Panc1 (cell line): ENCODE measurements around the gene RBBP5. TPM values are rescaled to one million over a fixed set of nuclear protein-coding genes. Genes with fewer than 3 reads are reported as not detected.

Experiments used
- ATAC-seq: fragments of 200-7000 bp; cut with Tn5 transposase; 2 replicates; pipeline ENCODE4 v1.9.1; 2020; ENCODE audit warnings: mild to moderate bottlenecking, moderate library complexity
- BruUV-seq: library from RNA; stranded (reverse); fragments of 400-500 nt; replicated peaks from 2 replicates; lab custom pipeline; 2021; lab: Mats Ljungman, UMichigan
- CTCF ChIA-PET: fragments of 300-600 bp; sonication (Branson Sonifier 250); formaldehyde crosslinking; loops from one replicate; lab custom pipeline; 2022; ENCODE audit warnings: antibody characterized with exemption; lab: Charles Lee
- POLR2A ChIA-PET: fragments of 300-600 bp; sonication (Branson Sonifier 250); formaldehyde crosslinking; loops from one replicate; lab custom pipeline; 2022; ENCODE audit warnings: antibody characterized with exemption; lab: Charles Lee
- DNase-seq: peaks from one replicate; pipeline ENCODE4 v3.0.0-alpha.2; 2010; ENCODE audit warnings: low read depth, low spot score
- H3K27ac ChIP-seq: 2 replicates; pipeline ENCODE4 v1.5.1; 2011; ENCODE audit warnings: mild to moderate bottlenecking, low read length, inconsistent platforms
- H3K27me3 ChIP-seq: fragments of 200-500 bp; sonication (Bioruptor generic); 2 replicates; pipeline ENCODE4 v1.6.0; 2014; ENCODE audit warnings: low read length, inconsistent platforms; ENCODE audit not compliant: control insufficient read depth, insufficient read depth
- H3K36me3 ChIP-seq: fragments of 200-500 bp; sonication (Bioruptor generic); 2 replicates; pipeline ENCODE4 v1.5.1; 2014; ENCODE audit warnings: inconsistent platforms, mild to moderate bottlenecking, low read length, moderate library complexity; ENCODE audit not compliant: control insufficient read depth, insufficient read depth
- H3K4me1 ChIP-seq: 2 replicates; pipeline ENCODE4 v1.5.1; 2011; ENCODE audit warnings: inconsistent platforms, mild to moderate bottlenecking, low read length, moderate library complexity; ENCODE audit not compliant: control insufficient read depth, insufficient read depth
- H3K4me3 ChIP-seq, 2 experiments: 2 replicates each; pipeline ENCODE4 v1.5.1; 2011 to 2012; ENCODE audit warnings: low read depth in 2 of 2, low read length in 2 of 2, mild to moderate bottlenecking in 2 of 2, inconsistent platforms in 1 of 2, moderate library complexity in 1 of 2
- H3K9me3 ChIP-seq: fragments of 200-500 bp; sonication (Bioruptor generic); 2 replicates; pipeline ENCODE4 v1.5.1; 2014; ENCODE audit warnings: low read depth, mild to moderate bottlenecking, inconsistent platforms, low read length, moderate library complexity; ENCODE audit not compliant: control insufficient read depth, insufficient read depth
- POLR2AphosphoS5 ChIP-seq: IDR thresholded peaks from 2 replicates; pipeline ENCODE4 v1.6.1; 2012; ENCODE audit warnings: mild to moderate bottlenecking, low read depth, low read length, moderate library complexity
- SIN3A ChIP-seq: IDR thresholded peaks from 2 replicates; pipeline ENCODE4 v1.6.1; 2012; ENCODE audit warnings: low read depth, mild to moderate bottlenecking, low read length, moderate library complexity, borderline replicate concordance; ENCODE audit not compliant: insufficient read depth
- TCF7L2 ChIP-seq: IDR thresholded peaks from 2 replicates; pipeline ENCODE4 v1.6.1; 2011; ENCODE audit warnings: mild to moderate bottlenecking, low read depth, low read length, inconsistent platforms
- in situ Hi-C: cut with HindIII; loops from 2 replicates; pipeline ENCODE4 v1.10.0; 2016; ENCODE audit warnings: low sequenced_read_pairs, low pct_unique_long_range_greater_than_20kb
- intact Hi-C: fragments of 100-400 bp; cut with micrococcal nuclease; formaldehyde crosslinking; loops from one replicate; pipeline ENCODE4 v1.10.0; 2022; ENCODE audit not compliant: unreplicated experiment
- total RNA-seq: library from RNA; stranded (reverse); gene quantifications from one replicate; pipeline ENCODE4 v1.2.1, GENCODE V29; 2021; ENCODE audit not compliant: unreplicated experiment
- TF ChIP-seq, protein P1 (sequence below): fragments of 450-650 bp; IDR thresholded peaks from 2 replicates; pipeline ENCODE4 v1.5.1; 2017; ENCODE audit warnings: mild to moderate bottlenecking
- TF ChIP-seq, protein P2 (sequence below), 2 experiments: IDR thresholded peaks; 2 replicates each; pipeline ENCODE4 v1.6.1; 2011 to 2012; ENCODE audit warnings: low read depth in 2 of 2, control low read depth in 1 of 2, low read length in 1 of 2, mild to moderate bottlenecking in 1 of 2, moderate library complexity in 1 of 2; ENCODE audit not compliant: insufficient read depth in 1 of 2

Gene RBBP5
- total RNA-seq, 1 experiment from 2014 or later, result 22.2 TPM

GRCh38 chr1:205168291-205168690, 46.5 kb upstream of the RBBP5 start:
- DNase-seq, result no peak
- no TSS peak for BruUV-seq
- Histone ChIP-seq H3K4me3 (no peak overlapping the region), H3K27ac (no peak overlapping the region), H3K27me3 (no peaks in the 10 kb centered on the region), H3K4me1 (no peaks in the 10 kb centered on the region), H3K9me3 (no peaks in the 10 kb centered on the region), H3K36me3 (no peaks in the 10 kb centered on the region)
- ATAC-seq, result no peak
- ChIA-PET POLR2A (no interaction called here), CTCF (no interaction called here)
- intact Hi-C loops, result no loop called here
- in situ Hi-C loops, result no loop called here
- no peak for TF ChIP-seq POLR2AphosphoS5
- TF ChIP-seq, protein P1, sequence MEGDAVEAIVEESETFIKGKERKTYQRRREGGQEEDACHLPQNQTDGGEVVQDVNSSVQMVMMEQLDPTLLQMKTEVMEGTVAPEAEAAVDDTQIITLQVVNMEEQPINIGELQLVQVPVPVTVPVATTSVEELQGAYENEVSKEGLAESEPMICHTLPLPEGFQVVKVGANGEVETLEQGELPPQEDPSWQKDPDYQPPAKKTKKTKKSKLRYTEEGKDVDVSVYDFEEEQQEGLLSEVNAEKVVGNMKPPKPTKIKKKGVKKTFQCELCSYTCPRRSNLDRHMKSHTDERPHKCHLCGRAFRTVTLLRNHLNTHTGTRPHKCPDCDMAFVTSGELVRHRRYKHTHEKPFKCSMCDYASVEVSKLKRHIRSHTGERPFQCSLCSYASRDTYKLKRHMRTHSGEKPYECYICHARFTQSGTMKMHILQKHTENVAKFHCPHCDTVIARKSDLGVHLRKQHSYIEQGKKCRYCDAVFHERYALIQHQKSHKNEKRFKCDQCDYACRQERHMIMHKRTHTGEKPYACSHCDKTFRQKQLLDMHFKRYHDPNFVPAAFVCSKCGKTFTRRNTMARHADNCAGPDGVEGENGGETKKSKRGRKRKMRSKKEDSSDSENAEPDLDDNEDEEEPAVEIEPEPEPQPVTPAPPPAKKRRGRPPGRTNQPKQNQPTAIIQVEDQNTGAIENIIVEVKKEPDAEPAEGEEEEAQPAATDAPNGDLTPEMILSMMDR, result no peak
- no peak for TF ChIP-seq SIN3A
- TF ChIP-seq TCF7L2, result no peak
- TF ChIP-seq, protein P2, sequence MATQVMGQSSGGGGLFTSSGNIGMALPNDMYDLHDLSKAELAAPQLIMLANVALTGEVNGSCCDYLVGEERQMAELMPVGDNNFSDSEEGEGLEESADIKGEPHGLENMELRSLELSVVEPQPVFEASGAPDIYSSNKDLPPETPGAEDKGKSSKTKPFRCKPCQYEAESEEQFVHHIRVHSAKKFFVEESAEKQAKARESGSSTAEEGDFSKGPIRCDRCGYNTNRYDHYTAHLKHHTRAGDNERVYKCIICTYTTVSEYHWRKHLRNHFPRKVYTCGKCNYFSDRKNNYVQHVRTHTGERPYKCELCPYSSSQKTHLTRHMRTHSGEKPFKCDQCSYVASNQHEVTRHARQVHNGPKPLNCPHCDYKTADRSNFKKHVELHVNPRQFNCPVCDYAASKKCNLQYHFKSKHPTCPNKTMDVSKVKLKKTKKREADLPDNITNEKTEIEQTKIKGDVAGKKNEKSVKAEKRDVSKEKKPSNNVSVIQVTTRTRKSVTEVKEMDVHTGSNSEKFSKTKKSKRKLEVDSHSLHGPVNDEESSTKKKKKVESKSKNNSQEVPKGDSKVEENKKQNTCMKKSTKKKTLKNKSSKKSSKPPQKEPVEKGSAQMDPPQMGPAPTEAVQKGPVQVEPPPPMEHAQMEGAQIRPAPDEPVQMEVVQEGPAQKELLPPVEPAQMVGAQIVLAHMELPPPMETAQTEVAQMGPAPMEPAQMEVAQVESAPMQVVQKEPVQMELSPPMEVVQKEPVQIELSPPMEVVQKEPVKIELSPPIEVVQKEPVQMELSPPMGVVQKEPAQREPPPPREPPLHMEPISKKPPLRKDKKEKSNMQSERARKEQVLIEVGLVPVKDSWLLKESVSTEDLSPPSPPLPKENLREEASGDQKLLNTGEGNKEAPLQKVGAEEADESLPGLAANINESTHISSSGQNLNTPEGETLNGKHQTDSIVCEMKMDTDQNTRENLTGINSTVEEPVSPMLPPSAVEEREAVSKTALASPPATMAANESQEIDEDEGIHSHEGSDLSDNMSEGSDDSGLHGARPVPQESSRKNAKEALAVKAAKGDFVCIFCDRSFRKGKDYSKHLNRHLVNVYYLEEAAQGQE (IDR thresholded peaks at IDR 0.05; ENCODE audit: insufficient read depth in 1 of 2, low read depth in 2 of 2, low read length in 1 of 2), result no peak

- ATAC-seq (no peak), DNase-seq (no peak)
- Histone ChIP-seq H3K4me1 (no peaks in the 10 kb centered on the region), H3K4me3 (no peak overlapping the region), H3K27me3 (no peaks in the 10 kb centered on the region), H3K9me3 (no peaks in the 10 kb centered on the region), H3K27ac (no peak overlapping the region), H3K36me3 (0 out of 2 replicates have a peak, but pooled peaks cover 2% of the 10 kb centered on the region)
- TF ChIP-seq POLR2AphosphoS5, result no peak
- in situ Hi-C loops (no loop called here), intact Hi-C loops (no loop called here)
- CTCF ChIA-PET, result interaction anchor here (0.6 kb wide), 1 partner anchor 137 kb away, joined by 4 read pairs; no protein-coding TSS in a partner anchor
- POLR2A ChIA-PET, result no interaction called here
- BruUV-seq, result no TSS peak
Observed at GRCh38 chr1:205162301-205162700, 40.5 kb upstream of the RBBP5 start.

GRCh38 chr1:205161076-205161475, 39.3 kb upstream of the RBBP5 start:
- no peak for ATAC-seq
- intact Hi-C loops, result no loop called here
- TF ChIP-seq POLR2AphosphoS5, result no peak
- TF ChIP-seq, protein P1, result no peak
- Histone ChIP-seq H3K9me3 (0 out of 2 replicates have a peak, but pooled peaks cover under 1% of the 10 kb centered on the region), H3K36me3 (peaks cover 2% of the 10 kb centered on the region; the same call in 1 of the 2 replicates), H3K4me1 (no peaks in the 10 kb centered on the region), H3K4me3 (no peak overlapping the region), H3K27ac (no peak overlapping the region), H3K27me3 (no peaks in the 10 kb centered on the region)
- BruUV-seq, result no TSS peak
- CTCF ChIA-PET, result no interaction called here
- DNase-seq, result no peak
- in situ Hi-C loops, result no loop called here
- POLR2A ChIA-PET, result interaction anchor here (0.7 kb wide), 1 partner anchor 25 kb away, joined by 4 read pairs; no protein-coding TSS in a partner anchor
